Measurements from ENCODE around the gene CHMP5. TPM values are rescaled to one million over a fixed set of nuclear protein-coding genes. Genes with fewer than 3 reads are reported as not detected.

The CHMP5 gene
- total RNA-seq, 1 donor from 2014 or later, result 28.1 TPM

DNA sequence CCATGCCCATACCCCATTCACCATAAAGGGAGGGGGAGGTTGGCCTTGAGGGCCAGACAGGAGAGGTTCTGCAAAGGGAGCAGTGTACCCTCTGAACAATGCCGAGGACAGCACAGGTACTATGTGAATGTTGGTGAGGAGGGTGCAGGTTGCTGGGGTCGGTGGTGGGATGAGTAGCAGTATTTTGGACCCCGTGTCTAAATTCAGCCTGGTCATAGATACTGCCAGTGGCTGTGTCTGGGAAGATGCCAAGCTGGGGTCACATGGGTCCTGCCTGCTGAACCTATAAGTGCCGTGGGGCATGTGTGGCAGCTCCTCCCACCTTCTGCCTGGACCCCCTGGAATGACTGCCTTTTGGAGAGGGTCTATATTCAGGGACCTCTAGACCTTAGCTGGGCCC is 36.2 kb upstream of the CHMP5 start:
- peaks cover 29% of the 10 kb centered on the region for H3K4me1 Mint-ChIP-seq
- POLR2A ChIA-PET, result no interaction called here
- no peaks in the 10 kb centered on the region for H3K36me3 Mint-ChIP-seq (ENCODE audit: low read depth)
- DNase-seq, result no peak
- no peaks in the 10 kb centered on the region for H3K27me3 Mint-ChIP-seq
- no peak overlapping the region for H3K27ac Mint-ChIP-seq
- H3K4me3 Mint-ChIP-seq, result no peak overlapping the region
- CTCF ChIA-PET, result no interaction called here
- no peaks in the 10 kb centered on the region for H3K9me3 Mint-ChIP-seq
- TF ChIP-seq CTCF (IDR thresholded peaks at IDR 0.05), result no peak
- intact Hi-C loops (cut with micrococcal nuclease), result loop anchor here (5.0 kb wide), 1 partner anchor 656 kb away; the partner anchor contains the start of gene NDUFB6
- ATAC-seq (ENCODE audit: low read depth), result no peak

GRCh38 chr9:33229359-33230114 is 35.3 kb upstream of the CHMP5 start:
- Mint-ChIP-seq H3K36me3 (ENCODE audit: low read depth) (no peaks in the 10 kb centered on the region), H3K27ac (no peak overlapping the region), H3K4me3 (no peak overlapping the region), H3K27me3 (no peaks in the 10 kb centered on the region), H3K4me1 (peaks cover 29% of the 10 kb centered on the region), H3K9me3 (no peaks in the 10 kb centered on the region)
- ChIA-PET POLR2A (no interaction called here), CTCF (no interaction called here)
- DNase-seq (no peak), ATAC-seq (ENCODE audit: low read depth) (no peak)
- intact Hi-C loops (cut with micrococcal nuclease), result loop anchor here (5.0 kb wide), 1 partner anchor 657 kb away; the partner anchor contains the start of gene NDUFB6
- no peak for TF ChIP-seq CTCF (IDR thresholded peaks at IDR 0.05)

DNA sequence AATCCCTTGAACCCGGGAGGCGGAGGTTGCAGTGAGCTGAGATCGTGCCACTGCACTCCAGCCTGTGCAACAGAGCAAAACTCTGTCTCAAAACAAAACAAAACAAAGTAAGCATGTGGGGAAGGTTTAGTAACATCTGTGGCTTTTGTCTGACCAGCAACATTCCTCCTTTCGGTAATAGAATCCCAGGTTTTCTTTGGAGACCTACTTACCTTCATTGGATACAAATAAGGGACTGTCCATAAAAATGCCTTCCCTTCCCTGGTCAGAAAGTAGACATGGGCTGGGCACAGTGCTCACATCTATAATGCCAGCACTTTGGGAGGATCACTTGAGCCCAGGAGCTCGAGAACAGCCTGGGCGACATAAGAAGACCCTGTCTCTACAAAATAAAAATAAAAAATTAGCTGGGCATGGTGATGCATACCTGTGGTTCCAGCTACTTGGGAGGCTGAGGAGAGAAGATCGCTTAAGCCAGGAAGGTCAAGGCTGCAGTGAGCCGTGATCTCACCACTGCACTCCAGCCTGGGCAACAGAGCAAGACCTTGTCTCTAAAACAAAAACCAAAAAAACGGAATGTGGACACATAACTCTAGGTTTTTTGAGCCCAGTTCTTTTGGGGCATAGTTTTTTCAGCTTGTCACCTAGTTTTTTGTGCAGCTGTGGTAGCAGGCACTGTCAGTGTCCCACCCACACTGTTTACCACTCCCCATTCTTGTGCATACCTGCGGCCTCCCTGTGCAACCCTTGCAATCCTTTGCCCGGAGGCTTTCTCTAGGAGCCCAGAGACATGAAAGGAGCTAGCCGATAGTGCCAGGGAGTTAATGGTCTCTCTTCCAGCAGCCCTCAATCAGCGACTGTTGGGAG is 33.9 kb upstream of the CHMP5 start:
- intact Hi-C loops (cut with micrococcal nuclease), result no loop called here
- no peak for TF ChIP-seq CTCF (IDR thresholded peaks at IDR 0.05)
- Mint-ChIP-seq H3K27ac (no peak overlapping the region), H3K4me3 (no peak overlapping the region), H3K4me1 (peaks cover 19% of the 10 kb centered on the region), H3K27me3 (peaks cover 5% of the 10 kb centered on the region), H3K9me3 (no peaks in the 10 kb centered on the region), H3K36me3 (ENCODE audit: low read depth) (no peaks in the 10 kb centered on the region)
- CTCF ChIA-PET, result no interaction called here
- POLR2A ChIA-PET, result interaction anchor here (0.9 kb wide), 1 partner anchor 155 kb away, joined by 3 read pairs; the partner anchor contains the start of gene SMU1
- DNase-seq, result no peak
- no peak for ATAC-seq (ENCODE audit: low read depth)

GRCh38 chr9:33231623-33231942 is 33.3 kb upstream of the CHMP5 start:
- H3K36me3 Mint-ChIP-seq (ENCODE audit: low read depth), result no peaks in the 10 kb centered on the region
- H3K27ac Mint-ChIP-seq, result no peak overlapping the region
- CTCF ChIA-PET, result no interaction called here
- intact Hi-C loops (cut with micrococcal nuclease), result no loop called here
- TF ChIP-seq CTCF (IDR thresholded peaks at IDR 0.05), result no peak
- no peaks in the 10 kb centered on the region for H3K9me3 Mint-ChIP-seq
- POLR2A ChIA-PET, result interaction anchor here (0.9 kb wide), 1 partner anchor 155 kb away, joined by 3 read pairs; the partner anchor contains the start of gene SMU1
- H3K27me3 Mint-ChIP-seq, result peaks cover 8% of the 10 kb centered on the region
- no peak for DNase-seq
- H3K4me1 Mint-ChIP-seq, result peaks cover 13% of the 10 kb centered on the region
- no peak for ATAC-seq (ENCODE audit: low read depth)
- H3K4me3 Mint-ChIP-seq, result no peak overlapping the region

DNA sequence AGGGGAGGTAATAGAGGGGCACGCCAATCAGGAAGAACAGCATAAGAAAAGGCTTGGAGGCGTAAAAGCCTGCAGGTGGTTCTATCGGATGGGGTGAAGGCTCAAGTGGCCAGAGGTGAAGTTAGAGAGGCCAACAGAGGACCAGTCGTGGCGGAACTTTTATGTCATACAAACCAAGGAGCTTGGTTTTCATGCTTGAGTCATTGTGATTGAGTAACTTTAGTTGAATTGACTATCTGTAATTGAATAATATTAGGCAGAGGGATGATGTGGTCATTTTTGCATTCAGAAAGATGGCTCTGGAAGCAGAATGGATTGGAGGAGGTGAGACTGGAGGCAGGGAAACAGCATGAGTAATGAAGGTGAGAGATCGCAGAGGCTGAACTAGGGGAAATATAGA is 32.0 kb upstream of the CHMP5 start:
- Mint-ChIP-seq H3K36me3 (ENCODE audit: low read depth) (no peaks in the 10 kb centered on the region), H3K27me3 (peaks cover 12% of the 10 kb centered on the region), H3K4me1 (peaks cover 3% of the 10 kb centered on the region), H3K27ac (no peak overlapping the region), H3K9me3 (no peaks in the 10 kb centered on the region), H3K4me3 (no peak overlapping the region)
- ChIA-PET POLR2A (no interaction called here), CTCF (no interaction called here)
- no peak for DNase-seq
- ATAC-seq (ENCODE audit: low read depth), result no peak
- no peak for TF ChIP-seq CTCF (IDR thresholded peaks at IDR 0.05)
- intact Hi-C loops (cut with micrococcal nuclease), result no loop called here

All from activated B cell treated with CpG ODN at 0.5 μM for 24 hours (primary cell).